ENCODE measurements around the gene PFKP. TPM values are rescaled to one million over a fixed set of nuclear protein-coding genes. Genes with fewer than 3 reads are reported as not detected.

PFKP gene
- 100 to 1,000 TPM; 217 to 219 TPM for total RNA-seq

DNA sequence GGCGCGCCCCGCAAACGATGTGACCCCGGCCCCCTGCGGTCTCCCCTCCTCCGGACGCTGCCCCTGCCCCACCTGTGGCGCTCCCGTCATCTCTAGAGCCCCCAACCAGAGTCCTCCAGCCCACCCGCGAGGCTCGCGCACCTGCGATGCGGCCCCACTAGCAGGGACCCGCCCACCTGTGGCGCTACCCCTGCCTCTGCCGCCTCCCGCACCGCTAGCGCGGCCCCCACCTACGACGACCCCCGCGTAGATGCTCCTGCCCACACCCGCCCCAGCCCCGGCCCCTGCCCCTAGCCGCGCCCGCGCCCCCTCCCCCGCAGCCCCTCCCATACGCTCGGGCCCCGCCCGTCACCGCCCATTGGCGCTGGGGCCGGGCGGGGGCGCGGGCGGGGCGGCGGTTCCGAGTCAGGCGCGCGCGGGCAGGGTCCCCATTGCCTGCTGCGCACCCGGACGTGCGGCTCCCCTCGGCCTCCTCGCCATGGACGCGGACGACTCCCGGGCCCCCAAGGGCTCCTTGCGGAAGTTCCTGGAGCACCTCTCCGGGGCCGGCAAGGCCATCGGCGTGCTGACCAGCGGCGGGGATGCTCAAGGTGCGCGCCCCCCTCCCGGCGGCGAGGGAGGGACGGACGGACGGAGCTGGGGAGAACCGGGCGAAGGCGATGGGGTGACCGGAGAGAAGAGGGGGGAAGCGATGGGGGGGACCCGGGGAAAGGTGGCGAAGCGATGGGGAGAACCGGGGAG lies at the start of gene PFKP:
Gene PFKP, plus strand, starts transcription at position 431 of the 741 bp plus-strand sequence. Its CDS starts 48 bp downstream, at position 479.
- POLR2A ChIA-PET = interaction anchor here (1.0 to 6.8 kb wide), 3 partner anchors 25 to 34 kb away, joined by 4 to 35 read pairs (median 14); no protein-coding TSS in a partner anchor
- TF ChIP-seq, protein P1, sequence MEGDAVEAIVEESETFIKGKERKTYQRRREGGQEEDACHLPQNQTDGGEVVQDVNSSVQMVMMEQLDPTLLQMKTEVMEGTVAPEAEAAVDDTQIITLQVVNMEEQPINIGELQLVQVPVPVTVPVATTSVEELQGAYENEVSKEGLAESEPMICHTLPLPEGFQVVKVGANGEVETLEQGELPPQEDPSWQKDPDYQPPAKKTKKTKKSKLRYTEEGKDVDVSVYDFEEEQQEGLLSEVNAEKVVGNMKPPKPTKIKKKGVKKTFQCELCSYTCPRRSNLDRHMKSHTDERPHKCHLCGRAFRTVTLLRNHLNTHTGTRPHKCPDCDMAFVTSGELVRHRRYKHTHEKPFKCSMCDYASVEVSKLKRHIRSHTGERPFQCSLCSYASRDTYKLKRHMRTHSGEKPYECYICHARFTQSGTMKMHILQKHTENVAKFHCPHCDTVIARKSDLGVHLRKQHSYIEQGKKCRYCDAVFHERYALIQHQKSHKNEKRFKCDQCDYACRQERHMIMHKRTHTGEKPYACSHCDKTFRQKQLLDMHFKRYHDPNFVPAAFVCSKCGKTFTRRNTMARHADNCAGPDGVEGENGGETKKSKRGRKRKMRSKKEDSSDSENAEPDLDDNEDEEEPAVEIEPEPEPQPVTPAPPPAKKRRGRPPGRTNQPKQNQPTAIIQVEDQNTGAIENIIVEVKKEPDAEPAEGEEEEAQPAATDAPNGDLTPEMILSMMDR (IDR thresholded peaks at IDR 0.05) = no peak
- H3K36me3 Mint-ChIP-seq (ENCODE audit: low read depth) = peaks cover 37% of the 10 kb centered on the region

DNA sequence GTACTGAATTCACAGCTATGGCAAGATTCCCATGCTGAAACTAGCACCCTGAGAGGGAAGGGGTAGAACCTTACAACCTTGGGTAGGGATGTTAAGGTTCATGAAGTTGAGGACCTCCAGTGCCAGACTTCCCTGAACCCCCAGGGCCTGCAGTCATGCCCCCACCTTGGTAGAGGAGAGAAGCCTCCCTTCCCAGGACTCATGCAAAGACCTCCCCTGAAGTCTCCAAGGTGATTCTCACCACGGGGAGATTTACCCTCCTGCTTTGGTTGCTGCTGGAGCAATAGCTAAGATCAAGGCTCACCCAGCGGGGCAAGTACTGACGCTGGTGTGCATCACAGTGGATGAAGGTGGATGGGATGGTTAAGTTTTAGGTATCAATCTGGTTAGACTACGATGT lies 49.1 kb upstream of the PFKP start:
- intact Hi-C loops (cut with micrococcal nuclease) = no loop called here
- Mint-ChIP-seq H3K27ac (no peak overlapping the region), H3K27me3 (peaks cover 18% of the 10 kb centered on the region)

More for the DNA sequence above, at the start of gene PFKP:
- H3K27ac Mint-ChIP-seq = peak within 1 kb of the TSS; percentile 91
- peaks cover 9% of the 10 kb centered on the region for H3K27me3 Mint-ChIP-seq
- DNase-seq (peak; percentile 67), ATAC-seq (peak; percentile 69)
- peak within 1 kb of the TSS; percentile 88 for H3K4me3 Mint-ChIP-seq
- CTCF ChIA-PET = no interaction called here
- intact Hi-C loops (cut with micrococcal nuclease) = no loop called here
- H3K4me1 Mint-ChIP-seq (ENCODE audit: low read depth) = peaks cover 30% of the 10 kb centered on the region
- no peaks in the 10 kb centered on the region for H3K9me3 Mint-ChIP-seq

DNA sequence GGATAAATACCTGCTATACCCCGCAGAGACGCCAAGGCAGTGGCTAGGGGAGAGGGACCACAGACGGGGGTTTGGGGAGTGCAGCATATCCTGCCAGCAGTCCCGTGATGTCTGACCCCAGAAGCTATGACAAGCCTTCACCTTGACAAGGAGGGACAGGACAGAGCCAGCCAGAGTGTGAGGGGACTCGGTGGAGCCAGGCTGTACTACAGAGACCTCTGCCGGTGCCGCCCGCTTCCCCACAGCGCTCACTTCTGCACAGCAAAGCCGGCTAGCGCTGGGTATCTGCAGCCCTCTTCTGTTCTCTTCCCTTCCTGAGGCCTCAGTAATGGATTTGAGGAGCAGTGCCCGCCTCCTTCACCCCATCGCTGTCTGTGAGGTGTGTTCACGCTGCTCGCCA lies 47.0 kb upstream of the PFKP start:
- intact Hi-C loops (cut with micrococcal nuclease) = no loop called here
- TF ChIP-seq, protein P1 (IDR thresholded peaks at IDR 0.05) = no peak
- Mint-ChIP-seq H3K36me3 (ENCODE audit: low read depth) (no peaks in the 10 kb centered on the region), H3K27ac (no peak overlapping the region), H3K27me3 (peaks cover 15% of the 10 kb centered on the region), H3K4me3 (no peak overlapping the region), H3K4me1 (ENCODE audit: low read depth) (no peaks in the 10 kb centered on the region), H3K9me3 (no peaks in the 10 kb centered on the region)
- DNase-seq (no peak), ATAC-seq (no peak)
- ChIA-PET CTCF (no interaction called here), POLR2A (no interaction called here)

More for the DNA sequence above, 49.1 kb upstream of the PFKP start:
- Mint-ChIP-seq H3K4me1 (ENCODE audit: low read depth) (no peaks in the 10 kb centered on the region), H3K9me3 (no peaks in the 10 kb centered on the region), H3K4me3 (no peak overlapping the region), H3K36me3 (ENCODE audit: low read depth) (no peaks in the 10 kb centered on the region)
- TF ChIP-seq, protein P1 (IDR thresholded peaks at IDR 0.05) = no peak
- DNase-seq = no peak
- ATAC-seq = no peak
- ChIA-PET POLR2A (no interaction called here), CTCF (no interaction called here)

DNA sequence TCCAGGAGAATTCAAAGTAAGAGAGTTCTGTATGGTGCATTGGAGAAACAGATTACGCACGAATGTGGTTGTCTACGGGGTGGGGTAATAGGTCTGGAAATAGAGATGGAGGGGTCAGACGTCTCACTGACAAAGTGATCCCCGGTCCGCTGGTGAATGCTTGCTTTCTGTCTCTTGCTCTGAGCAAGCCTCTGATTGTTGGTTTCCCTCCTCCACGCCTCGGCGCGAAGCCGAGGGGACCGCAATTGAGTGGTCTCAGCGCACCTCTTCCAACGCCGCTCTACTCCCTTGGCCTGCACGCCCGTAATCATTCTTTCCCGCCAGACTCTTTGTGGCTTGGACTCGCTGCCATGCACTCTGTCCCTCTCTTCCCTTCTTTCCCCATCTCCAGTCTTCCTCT lies 46.5 kb upstream of the PFKP start:
- Mint-ChIP-seq H3K36me3 (ENCODE audit: low read depth) (no peaks in the 10 kb centered on the region), H3K27ac (no peak overlapping the region), H3K4me3 (no peak overlapping the region), H3K9me3 (no peaks in the 10 kb centered on the region), H3K27me3 (peaks cover 14% of the 10 kb centered on the region), H3K4me1 (ENCODE audit: low read depth) (no peaks in the 10 kb centered on the region)
- no peak for DNase-seq
- intact Hi-C loops (cut with micrococcal nuclease) = no loop called here
- no peak for ATAC-seq
- TF ChIP-seq, protein P1 (IDR thresholded peaks at IDR 0.05) = no peak
- ChIA-PET CTCF (no interaction called here), POLR2A (no interaction called here)

DNA sequence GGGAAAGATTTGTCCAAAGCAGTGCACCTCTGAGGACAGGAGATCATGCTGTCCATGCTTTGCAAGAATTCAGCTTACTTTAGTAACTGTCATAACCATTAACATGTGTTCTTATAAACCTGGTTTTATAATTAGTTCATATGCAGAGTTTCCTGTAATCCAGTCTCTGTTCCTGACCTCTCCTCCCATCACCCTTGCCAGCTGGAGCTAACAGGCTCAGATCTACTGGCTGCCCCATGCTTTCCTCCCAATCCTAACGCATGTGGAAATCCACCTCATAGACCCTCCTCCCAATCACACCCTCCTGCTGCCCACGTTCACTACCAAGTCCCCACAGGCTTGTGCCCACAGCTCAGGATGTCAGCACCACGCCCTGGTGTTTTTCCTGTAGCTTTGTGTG lies 45.3 kb upstream of the PFKP start:
- TF ChIP-seq, protein P1 (IDR thresholded peaks at IDR 0.05) = no peak
- no peaks in the 10 kb centered on the region for H3K9me3 Mint-ChIP-seq
- H3K27ac Mint-ChIP-seq = no peak overlapping the region
- no peak overlapping the region for H3K4me3 Mint-ChIP-seq
- DNase-seq (no peak), ATAC-seq (no peak)
- H3K27me3 Mint-ChIP-seq = peaks cover 17% of the 10 kb centered on the region
- no peaks in the 10 kb centered on the region for H3K4me1 Mint-ChIP-seq (ENCODE audit: low read depth)
- POLR2A ChIA-PET = no interaction called here
- CTCF ChIA-PET = no interaction called here
- intact Hi-C loops (cut with micrococcal nuclease) = no loop called here
- no peaks in the 10 kb centered on the region for H3K36me3 Mint-ChIP-seq (ENCODE audit: low read depth)

Data from activated CD8-positive, alpha-beta T cell treated with anti-CD3 and anti-CD28 coated beads for 36 hours (primary cell).